GM20000 (cell line): Measurements from ENCODE around the gene GABRR2.
A peak's percentile ranks its signal among the peaks of the same experiment; 100 is the strongest.

Experiments used
- DNase-seq: peaks from one replicate; pipeline ENCODE4 v3.0.0; 2012; ENCODE audit warnings: low spot score
- TF ChIP-seq, protein P1 (sequence below): IDR thresholded peaks from 2 replicates; pipeline ENCODE4 v1.5.1; 2012; ENCODE audit warnings: mild to moderate bottlenecking, control low read depth; ENCODE audit errors: extremely low read depth, missing control alignments

GABRR2 gene

GRCh38 chr6:89289710-89290109 is 25.4 kb downstream of the GABRR2 start:
- no peak for DNase-seq
- TF ChIP-seq, protein P1, sequence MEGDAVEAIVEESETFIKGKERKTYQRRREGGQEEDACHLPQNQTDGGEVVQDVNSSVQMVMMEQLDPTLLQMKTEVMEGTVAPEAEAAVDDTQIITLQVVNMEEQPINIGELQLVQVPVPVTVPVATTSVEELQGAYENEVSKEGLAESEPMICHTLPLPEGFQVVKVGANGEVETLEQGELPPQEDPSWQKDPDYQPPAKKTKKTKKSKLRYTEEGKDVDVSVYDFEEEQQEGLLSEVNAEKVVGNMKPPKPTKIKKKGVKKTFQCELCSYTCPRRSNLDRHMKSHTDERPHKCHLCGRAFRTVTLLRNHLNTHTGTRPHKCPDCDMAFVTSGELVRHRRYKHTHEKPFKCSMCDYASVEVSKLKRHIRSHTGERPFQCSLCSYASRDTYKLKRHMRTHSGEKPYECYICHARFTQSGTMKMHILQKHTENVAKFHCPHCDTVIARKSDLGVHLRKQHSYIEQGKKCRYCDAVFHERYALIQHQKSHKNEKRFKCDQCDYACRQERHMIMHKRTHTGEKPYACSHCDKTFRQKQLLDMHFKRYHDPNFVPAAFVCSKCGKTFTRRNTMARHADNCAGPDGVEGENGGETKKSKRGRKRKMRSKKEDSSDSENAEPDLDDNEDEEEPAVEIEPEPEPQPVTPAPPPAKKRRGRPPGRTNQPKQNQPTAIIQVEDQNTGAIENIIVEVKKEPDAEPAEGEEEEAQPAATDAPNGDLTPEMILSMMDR: no peak

GRCh38 chr6:89287351-89288028 is 27.6 kb downstream of the GABRR2 start:
- TF ChIP-seq, protein P1: no peak
- no peak for DNase-seq

DNA sequence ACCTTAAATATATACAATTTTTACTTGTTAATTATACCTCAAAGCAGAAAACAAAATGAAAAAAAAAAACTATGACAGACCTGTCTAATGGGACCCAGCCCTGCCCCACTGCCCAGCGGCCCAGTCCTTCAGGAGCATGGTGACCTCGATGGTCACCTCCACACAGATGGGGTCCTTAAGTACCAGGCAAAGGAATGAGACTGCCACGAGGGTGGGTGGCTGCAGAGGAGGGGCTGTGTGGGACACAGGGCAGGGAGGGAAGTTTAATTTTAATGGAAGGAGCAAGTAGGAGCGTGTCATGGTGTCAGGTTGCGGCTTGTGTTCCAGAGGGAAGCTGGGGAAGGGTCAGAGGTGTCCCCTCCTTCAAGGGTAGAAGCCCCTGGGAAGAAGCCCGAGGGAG is 28.6 kb downstream of the GABRR2 start:
- TF ChIP-seq, protein P1: no peak
- DNase-seq: no peak

DNA sequence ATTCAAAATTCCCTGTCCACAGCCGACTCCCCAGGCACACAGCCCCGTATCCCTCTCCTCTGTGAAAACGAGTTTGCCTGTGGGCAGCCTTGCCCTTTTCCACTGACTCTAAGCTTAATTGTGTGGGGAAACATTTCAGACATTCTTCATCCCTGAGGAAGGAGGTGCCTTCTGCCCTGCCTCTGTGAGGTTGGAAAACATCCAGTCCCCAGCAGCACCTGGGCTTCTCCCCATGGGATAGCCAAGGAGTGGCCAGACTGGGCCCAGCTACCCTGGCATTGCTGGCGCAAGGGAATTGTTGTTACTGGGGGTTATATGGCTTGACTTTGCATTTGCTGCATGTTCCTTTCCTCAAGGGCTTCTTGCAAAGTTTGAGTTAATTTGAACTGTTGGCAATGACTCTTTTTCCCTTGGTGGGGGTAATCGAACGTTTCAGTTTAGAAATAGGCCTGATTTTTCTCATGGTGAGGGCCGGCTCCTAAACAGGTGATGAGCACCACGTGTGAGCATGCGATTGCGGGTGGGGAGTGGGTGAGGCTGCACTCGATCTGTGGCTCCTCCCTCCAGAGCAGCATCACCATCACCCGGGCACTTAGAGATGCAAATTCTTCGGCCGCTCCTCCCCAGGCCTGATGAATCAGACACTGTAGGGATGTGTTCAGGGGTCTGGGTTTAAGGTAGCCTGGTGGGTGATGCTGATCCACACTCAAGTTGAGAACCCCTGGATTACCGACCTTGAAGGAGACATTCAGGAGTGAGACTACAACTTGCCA is 29.9 kb downstream of the GABRR2 start:
- DNase-seq: no peak
- TF ChIP-seq, protein P1: no peak

- TF ChIP-seq, protein P1: no peak
- DNase-seq: no peak
Observed at GRCh38 chr6:89284081-89284480, 31.0 kb downstream of the GABRR2 start.

DNA sequence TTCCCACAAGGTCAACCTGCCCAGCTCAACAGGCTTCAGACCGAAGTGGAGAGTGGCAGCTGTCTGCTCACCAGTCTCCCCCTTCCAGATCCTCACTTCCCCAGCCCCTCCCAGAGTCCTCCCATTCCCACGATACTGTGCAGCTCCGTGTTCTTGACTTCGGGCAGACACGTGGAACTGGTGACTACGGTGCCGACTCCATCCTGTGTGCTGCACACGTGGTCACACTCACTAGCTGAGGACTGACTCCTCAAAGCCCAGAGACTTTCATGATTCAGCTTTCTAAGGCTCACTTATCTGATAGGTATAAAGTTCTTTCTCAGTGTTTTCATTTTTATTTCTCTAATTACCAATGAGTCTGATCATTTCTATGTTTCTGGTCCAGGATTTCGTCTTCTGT is 32.4 kb downstream of the GABRR2 start:
- TF ChIP-seq, protein P1: no peak
- no peak for DNase-seq

DNA sequence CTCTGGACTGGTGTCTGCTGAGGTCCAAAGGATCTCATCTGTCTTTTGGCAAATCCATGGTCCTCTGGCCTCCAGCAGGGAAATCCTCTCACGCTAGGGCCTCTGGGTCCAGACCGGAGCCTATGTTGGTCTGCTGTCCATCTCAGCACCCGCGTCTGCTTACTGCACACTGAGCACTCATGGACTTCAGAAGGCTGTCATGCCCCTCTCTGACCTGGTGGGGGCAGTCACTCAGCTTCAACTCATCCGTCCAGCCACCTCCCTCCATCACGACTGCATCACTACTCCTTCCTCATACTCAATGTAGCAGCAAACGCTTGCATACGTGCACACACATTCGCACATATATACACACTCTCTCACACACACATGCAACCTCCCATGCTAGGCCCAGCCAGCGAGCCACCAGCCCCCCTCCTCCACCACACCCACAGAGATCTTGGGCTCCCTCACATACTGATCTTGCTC is 33.3 kb downstream of the GABRR2 start:
- DNase-seq: peak; percentile 84
- TF ChIP-seq, protein P1: no peak
